ENCODE results near the gene SKAP1. TPM values are rescaled to one million over a fixed set of nuclear protein-coding genes. Genes with fewer than 3 reads are reported as not detected.

SKAP1 gene
- total RNA-seq, 5 donors from 2014 or later (not counting 1 experiment from before 2014, with no cell fraction given), result 71.5 to 142 (median 80.4) TPM

DNA sequence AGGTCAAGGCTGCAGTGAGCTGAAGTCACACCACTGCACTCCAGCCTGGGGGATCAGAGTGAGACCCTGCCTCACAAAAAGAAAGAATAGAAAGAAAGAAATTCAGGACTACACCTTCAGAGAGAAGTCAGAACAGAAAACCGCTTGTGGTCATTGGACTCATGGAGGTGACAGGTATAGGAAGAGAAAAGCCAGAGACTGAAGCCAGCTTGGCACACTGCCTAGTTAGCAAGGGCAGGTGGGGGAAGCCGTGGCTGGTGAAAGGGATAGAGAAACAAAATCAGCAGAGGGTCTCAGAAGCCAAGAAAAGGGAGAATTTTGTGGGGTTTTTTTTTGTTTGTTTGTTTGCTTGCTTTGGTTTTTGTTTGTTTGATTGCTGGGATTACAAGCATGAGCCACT is 32.9 kb upstream of the SKAP1 start:
- POLR2A ChIA-PET, result no interaction called here

DNA sequence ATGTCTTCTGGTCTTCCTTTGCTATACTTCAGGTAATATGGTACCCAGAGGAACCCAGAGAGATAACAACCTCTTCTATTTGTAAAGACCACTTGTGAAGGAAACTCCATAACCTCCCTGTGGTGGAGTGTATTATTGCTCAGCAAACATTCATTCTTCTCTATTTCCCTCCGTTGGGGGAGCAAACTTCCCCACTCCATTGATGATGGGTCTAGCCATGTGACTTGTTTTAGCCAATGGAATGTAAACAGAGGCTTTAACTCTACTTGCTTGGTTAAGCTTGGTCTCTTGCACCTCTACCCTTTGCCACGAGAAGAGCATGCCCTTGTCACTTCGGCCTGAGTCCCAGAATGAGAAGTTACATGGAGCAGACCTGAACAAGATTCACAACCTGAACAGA is 30.0 kb upstream of the SKAP1 start:
- Mint-ChIP-seq H3K9me3 (no peaks in the 10 kb centered on the region), H3K4me3 (no peak overlapping the region), H3K4me1 (peaks cover 31 to 34% (median 32%) of the 10 kb centered on the region in 3 donors), H3K27ac (no peak overlapping the region), H3K27me3 (peaks cover 0 to 2% of the 10 kb centered on the region in 2 donors), H3K36me3 (no peaks in the 10 kb centered on the region)
- CTCF ChIA-PET, result interaction anchor here in 1 of 2 donors (0.6 kb wide), 1 partner anchor 53 kb away, joined by 3 read pairs; no protein-coding TSS in a partner anchor
- no peak overlapping the region for H3K4me3 ChIP-seq (ENCODE audit: control insufficient read depth in 1 of 2, extremely low read depth in 1 of 2, low read length in 1 of 2)
- DNase-seq (no peak), ATAC-seq (replicated peaks in 1 of 4) (no peak)
- no CpG with 5 or more reads among the region's 3 CpGs for WGBS (ENCODE audit: insufficient coverage)
- no peaks in the 10 kb centered on the region for H3K9me3 ChIP-seq
- no peaks in the 10 kb centered on the region for H3K27me3 ChIP-seq (replicated peaks in 1 of 2; ENCODE audit: control insufficient read depth in 2 of 2, extremely low read depth in 1 of 2, insufficient read depth in 2 of 2, low read length in 1 of 2)
- H3K27ac ChIP-seq (ENCODE audit: low read length), result no peak overlapping the region
- POLR2A ChIA-PET, result no interaction called here
- no peaks in the 10 kb centered on the region for H3K36me3 ChIP-seq (ENCODE audit: control insufficient read depth in 2 of 2, extremely low read depth in 1 of 2, insufficient read depth in 1 of 2, low read length in 1 of 2)
- peaks cover 18 to 26% of the 10 kb centered on the region in 2 experiments for H3K4me1 ChIP-seq (ENCODE audit: control insufficient read depth in 1 of 2, extremely low read depth in 1 of 2, insufficient read depth in 2 of 2, low read length in 2 of 2)

More for the DNA sequence above, 32.9 kb upstream of the SKAP1 start:
- peaks cover 0 to 2% of the 10 kb centered on the region in 2 donors for H3K27me3 Mint-ChIP-seq
- no peaks in the 10 kb centered on the region for H3K36me3 ChIP-seq (ENCODE audit: control insufficient read depth in 2 of 2, extremely low read depth in 1 of 2, insufficient read depth in 1 of 2, low read length in 1 of 2)
- H3K27me3 ChIP-seq (replicated peaks in 1 of 2; ENCODE audit: control insufficient read depth in 2 of 2, extremely low read depth in 1 of 2, insufficient read depth in 2 of 2, low read length in 1 of 2), result no peaks in the 10 kb centered on the region
- CTCF ChIA-PET, result interaction anchor here in 1 of 2 donors (1.6 kb wide), 1 partner anchor 127 kb away, joined by 3 read pairs; no protein-coding TSS in a partner anchor
- H3K4me3 ChIP-seq (ENCODE audit: control insufficient read depth in 1 of 2, extremely low read depth in 1 of 2, low read length in 1 of 2), result no peak overlapping the region
- H3K36me3 Mint-ChIP-seq, result no peaks in the 10 kb centered on the region
- DNase-seq, result no peak
- no peak overlapping the region for H3K4me3 Mint-ChIP-seq
- no peaks in the 10 kb centered on the region for H3K9me3 Mint-ChIP-seq
- ATAC-seq (replicated peaks in 1 of 4), result no peak
- H3K4me1 ChIP-seq (ENCODE audit: control insufficient read depth in 1 of 2, extremely low read depth in 1 of 2, insufficient read depth in 2 of 2, low read length in 2 of 2), result no peaks in the 10 kb centered on the region
- WGBS (ENCODE audit: insufficient coverage), result 88% methylated on average over 2 of the region's 2 CpGs
- H3K4me1 Mint-ChIP-seq, result peaks cover 3 to 8% (median 4%) of the 10 kb centered on the region in 3 donors
- H3K27ac ChIP-seq (ENCODE audit: low read length), result no peak overlapping the region
- no peak overlapping the region for H3K27ac Mint-ChIP-seq
- H3K9me3 ChIP-seq, result no peaks in the 10 kb centered on the region

DNA sequence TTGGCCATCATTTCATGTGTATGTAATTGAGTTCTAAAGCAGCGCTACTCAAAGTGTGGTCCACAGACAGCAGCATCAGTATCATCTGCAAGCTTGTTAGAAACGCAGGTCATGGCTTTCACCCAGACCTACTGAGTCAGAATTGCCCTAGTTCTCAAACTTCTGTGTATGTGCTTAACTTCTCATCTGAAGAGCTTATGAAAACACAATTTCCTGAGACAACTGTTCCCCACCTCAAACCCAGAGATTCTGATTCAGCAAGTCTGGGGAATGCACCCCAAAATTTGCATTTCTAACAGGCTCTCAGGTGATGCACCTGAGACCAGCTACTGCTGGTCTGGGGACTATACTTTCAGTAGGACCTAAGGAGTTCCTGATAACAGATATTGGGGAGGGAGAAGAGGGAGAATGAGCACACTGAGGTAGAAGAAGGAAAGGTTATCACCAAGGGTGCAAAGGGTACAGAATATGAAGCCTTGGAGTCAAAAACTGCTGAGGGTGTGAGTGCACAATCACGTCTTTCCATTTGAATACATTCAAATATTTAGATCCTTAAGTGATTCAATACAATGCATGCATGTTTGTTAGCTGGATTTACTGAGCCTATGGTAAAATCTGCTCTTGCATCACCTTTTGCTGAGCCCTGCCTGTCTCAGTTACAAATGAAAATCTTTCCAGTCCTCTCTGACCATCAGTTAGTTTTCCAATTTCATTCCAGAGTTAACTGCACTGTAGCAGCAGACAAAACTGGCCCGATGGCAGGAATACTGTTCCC is 29.2 kb upstream of the SKAP1 start:
- H3K27me3 ChIP-seq (replicated peaks in 1 of 2; ENCODE audit: control insufficient read depth in 2 of 2, extremely low read depth in 1 of 2, insufficient read depth in 2 of 2, low read length in 1 of 2), result no peaks in the 10 kb centered on the region
- H3K4me3 ChIP-seq (ENCODE audit: control insufficient read depth in 1 of 2, extremely low read depth in 1 of 2, low read length in 1 of 2), result no peak overlapping the region
- Mint-ChIP-seq H3K4me3 (no peak overlapping the region), H3K9me3 (no peaks in the 10 kb centered on the region), H3K27me3 (peaks cover 0 to 2% of the 10 kb centered on the region in 2 donors), H3K4me1 (peaks cover 39 to 42% (median 40%) of the 10 kb centered on the region in 3 donors), H3K27ac (no peak overlapping the region), H3K36me3 (no peaks in the 10 kb centered on the region)
- H3K9me3 ChIP-seq, result no peaks in the 10 kb centered on the region
- CTCF ChIA-PET, result interaction anchor here (0.5 to 0.6 kb wide), 2 partner anchors 35 to 65 kb away, joined by 3 to 9 read pairs; no protein-coding TSS in a partner anchor
- DNase-seq, result no peak
- POLR2A ChIA-PET, result interaction anchor here in 1 of 2 donors (0.6 kb wide), 1 partner anchor 47 kb away, joined by 3 read pairs; no protein-coding TSS in a partner anchor
- H3K36me3 ChIP-seq (ENCODE audit: control insufficient read depth in 2 of 2, extremely low read depth in 1 of 2, insufficient read depth in 1 of 2, low read length in 1 of 2), result no peaks in the 10 kb centered on the region
- H3K27ac ChIP-seq (ENCODE audit: low read length), result no peak overlapping the region
- peaks cover 26 to 34% of the 10 kb centered on the region in 2 experiments for H3K4me1 ChIP-seq (ENCODE audit: control insufficient read depth in 1 of 2, extremely low read depth in 1 of 2, insufficient read depth in 2 of 2, low read length in 2 of 2)
- 50% methylated on average over 2 of the region's 4 CpGs for WGBS (ENCODE audit: insufficient coverage)
- no peak for ATAC-seq (replicated peaks in 1 of 4)

DNA sequence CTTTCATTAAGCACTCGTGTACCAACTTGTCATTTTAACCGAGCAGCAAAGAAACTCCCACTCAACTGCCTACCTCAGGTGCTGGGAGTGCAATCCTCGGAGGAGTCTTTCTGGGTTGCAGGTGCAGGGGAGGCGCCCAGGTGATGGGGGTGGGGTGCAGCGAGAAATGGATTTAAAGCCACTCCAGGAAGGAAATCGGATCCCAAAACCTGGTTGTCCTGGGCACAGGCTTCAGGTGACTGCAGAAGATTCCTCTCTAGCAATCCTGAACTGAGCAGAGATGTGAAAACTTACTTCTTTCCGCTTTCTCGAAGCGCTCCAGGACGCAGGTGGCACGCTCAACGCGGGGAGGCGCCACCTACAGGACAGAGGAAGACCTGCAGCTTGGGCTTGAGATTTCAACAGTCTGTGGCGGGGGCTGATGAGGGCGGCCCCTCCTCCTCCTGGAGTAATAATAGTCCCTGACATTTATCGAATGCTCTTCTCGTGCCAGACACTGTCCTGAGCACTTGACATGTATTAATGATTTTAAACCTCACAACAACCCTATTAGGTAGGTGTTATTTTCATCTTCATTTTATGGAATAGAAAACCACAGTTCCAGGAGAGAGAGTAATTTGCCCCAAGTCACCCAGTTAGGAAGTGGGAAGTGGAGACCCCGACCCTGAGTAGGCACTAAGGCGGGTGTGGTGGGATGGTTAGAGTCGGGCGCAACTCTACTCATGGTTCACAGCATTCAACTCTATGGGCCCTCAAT is 27.2 kb upstream of the SKAP1 start:
- peaks cover 40 to 51% of the 10 kb centered on the region in 2 experiments for H3K4me1 ChIP-seq (ENCODE audit: control insufficient read depth in 1 of 2, extremely low read depth in 1 of 2, insufficient read depth in 2 of 2, low read length in 2 of 2)
- H3K36me3 ChIP-seq (ENCODE audit: control insufficient read depth in 2 of 2, extremely low read depth in 1 of 2, insufficient read depth in 1 of 2, low read length in 1 of 2), result no peaks in the 10 kb centered on the region
- peaks cover 50 to 56% (median 55%) of the 10 kb centered on the region in 3 donors for H3K4me1 Mint-ChIP-seq
- ChIA-PET POLR2A (no interaction called here), CTCF (interaction anchor here (0.6 to 2.1 kb wide), 11 partner anchors 29 to 121 kb away, joined by 3 to 21 read pairs (median 4); no protein-coding TSS in a partner anchor)
- 12% methylated on average over 11 of the region's 22 CpGs for whole genome bisulfite sequencing (ENCODE audit: insufficient coverage)
- H3K27ac Mint-ChIP-seq, result peak overlapping the region in 1 of 2 donors; percentile 28
- H3K9me3 Mint-ChIP-seq, result no peaks in the 10 kb centered on the region
- H3K27ac ChIP-seq (ENCODE audit: low read length), result no peak overlapping the region
- H3K27me3 ChIP-seq (replicated peaks in 1 of 2; ENCODE audit: control insufficient read depth in 2 of 2, extremely low read depth in 1 of 2, insufficient read depth in 2 of 2, low read length in 1 of 2), result no peaks in the 10 kb centered on the region
- DNase-seq (peak; percentile 56 to 92 (median 72)), ATAC-seq (replicated peaks in 1 of 4) (peak; percentile 67 to 79 (median 72))
- H3K4me3 Mint-ChIP-seq, result peak overlapping the region; percentile 51 to 61 (median 57)
- peak overlapping the region; percentile 7 to 37 for H3K4me3 ChIP-seq (ENCODE audit: control insufficient read depth in 1 of 2, extremely low read depth in 1 of 2, low read length in 1 of 2)
- no peaks in the 10 kb centered on the region for H3K9me3 ChIP-seq
- no peaks in the 10 kb centered on the region for H3K27me3 Mint-ChIP-seq
- no peaks in the 10 kb centered on the region for H3K36me3 Mint-ChIP-seq

DNA sequence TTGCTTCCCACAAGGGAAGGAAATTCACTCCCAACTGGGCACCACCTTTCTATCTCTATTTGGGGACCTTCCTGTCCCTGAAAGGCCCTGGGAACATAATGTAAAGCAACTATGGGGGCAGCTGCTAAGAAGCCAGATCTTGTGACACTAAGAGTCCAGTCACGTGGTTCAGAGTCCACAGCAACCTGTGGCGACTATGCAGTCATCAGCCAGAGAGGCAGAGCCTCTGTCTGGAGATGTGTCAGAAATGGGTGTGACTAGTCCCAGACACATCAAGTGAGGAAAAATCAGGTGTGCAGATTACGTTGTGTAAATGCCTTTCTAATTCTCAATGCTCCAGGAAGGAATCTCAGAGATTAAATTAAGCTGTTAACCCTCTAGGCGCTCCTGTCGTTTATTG is 26.6 kb upstream of the SKAP1 start:
- Histone ChIP-seq H3K4me1 (ENCODE audit: control insufficient read depth in 1 of 2, extremely low read depth in 1 of 2, insufficient read depth in 2 of 2, low read length in 2 of 2) (peaks cover 45 to 58% of the 10 kb centered on the region in 2 experiments), H3K27me3 (replicated peaks in 1 of 2; ENCODE audit: control insufficient read depth in 2 of 2, extremely low read depth in 1 of 2, insufficient read depth in 2 of 2, low read length in 1 of 2) (no peaks in the 10 kb centered on the region), H3K4me3 (ENCODE audit: control insufficient read depth in 1 of 2, extremely low read depth in 1 of 2, low read length in 1 of 2) (peak overlapping the region; percentile 15 to 37), H3K36me3 (ENCODE audit: control insufficient read depth in 2 of 2, extremely low read depth in 1 of 2, insufficient read depth in 1 of 2, low read length in 1 of 2) (no peaks in the 10 kb centered on the region), H3K9me3 (no peaks in the 10 kb centered on the region), H3K27ac (ENCODE audit: low read length) (no peak overlapping the region)
- Mint-ChIP-seq H3K27me3 (no peaks in the 10 kb centered on the region), H3K36me3 (no peaks in the 10 kb centered on the region), H3K4me3 (peak overlapping the region; percentile 45 to 61 (median 57)), H3K9me3 (no peaks in the 10 kb centered on the region), H3K4me1 (peaks cover 56 to 62% (median 62%) of the 10 kb centered on the region in 3 donors), H3K27ac (peak overlapping the region in 1 of 2 donors; percentile 36)
- CTCF ChIA-PET, result interaction anchor here (1.0 to 2.1 kb wide), 9 partner anchors 28 to 120 kb away, joined by 3 to 21 read pairs (median 4); no protein-coding TSS in a partner anchor
- no peak for DNase-seq
- POLR2A ChIA-PET, result no interaction called here
- 58% methylated on average over 5 of the region's 5 CpGs for WGBS (ENCODE audit: insufficient coverage)
- no peak for ATAC-seq (replicated peaks in 1 of 4)

DNA sequence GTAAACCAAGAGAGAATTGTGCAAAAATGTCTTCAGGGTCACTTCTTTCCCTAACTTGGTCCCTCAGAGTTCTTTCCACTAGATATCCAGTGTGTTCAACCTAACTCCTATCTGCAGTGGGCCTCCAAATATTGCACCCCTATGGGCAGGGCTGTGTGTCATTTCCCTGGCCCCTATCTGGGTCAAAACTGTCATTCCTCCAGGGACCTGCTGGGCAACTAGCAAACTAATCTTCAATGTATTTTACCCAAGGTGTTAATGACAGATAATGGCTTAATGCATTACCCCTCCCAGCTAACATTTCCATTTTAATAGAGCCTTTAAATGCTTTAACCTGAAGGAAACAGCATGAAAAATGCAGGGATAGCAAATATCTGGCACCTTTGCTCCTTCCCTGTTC is 25.8 kb upstream of the SKAP1 start:
- Histone ChIP-seq H3K9me3 (no peaks in the 10 kb centered on the region), H3K4me3 (ENCODE audit: control insufficient read depth in 1 of 2, extremely low read depth in 1 of 2, low read length in 1 of 2) (no peak overlapping the region), H3K4me1 (ENCODE audit: control insufficient read depth in 1 of 2, extremely low read depth in 1 of 2, insufficient read depth in 2 of 2, low read length in 2 of 2) (peaks cover 47 to 66% of the 10 kb centered on the region in 2 experiments), H3K36me3 (ENCODE audit: control insufficient read depth in 2 of 2, extremely low read depth in 1 of 2, insufficient read depth in 1 of 2, low read length in 1 of 2) (no peaks in the 10 kb centered on the region), H3K27me3 (replicated peaks in 1 of 2; ENCODE audit: control insufficient read depth in 2 of 2, extremely low read depth in 1 of 2, insufficient read depth in 2 of 2, low read length in 1 of 2) (no peaks in the 10 kb centered on the region), H3K27ac (ENCODE audit: low read length) (no peak overlapping the region)
- H3K27ac Mint-ChIP-seq, result no peak overlapping the region
- no peaks in the 10 kb centered on the region for H3K27me3 Mint-ChIP-seq
- ATAC-seq (replicated peaks in 1 of 4), result no peak
- peak overlapping the region in 1 of 3 donors; percentile 61 for H3K4me3 Mint-ChIP-seq
- peaks cover 64 to 69% (median 68%) of the 10 kb centered on the region in 3 donors for H3K4me1 Mint-ChIP-seq
- H3K36me3 Mint-ChIP-seq, result no peaks in the 10 kb centered on the region
- DNase-seq, result no peak
- H3K9me3 Mint-ChIP-seq, result no peaks in the 10 kb centered on the region
- ChIA-PET POLR2A (no interaction called here), CTCF (interaction anchor here in 1 of 2 donors (1.0 to 1.6 kb wide), 2 partner anchors 64 to 67 kb away, joined by 4 read pairs; no protein-coding TSS in a partner anchor)

Measured in T-cell (primary cell).